Activated naive CD8-positive, alpha-beta T cell treated with anti-CD3 and anti-CD28 coated beads, Interleukin-2, amount 50 U/mL, for 16 hours (primary cell): ENCODE data around the gene MOGAT1.
A peak's percentile ranks its signal among the peaks of the same experiment; 100 is the strongest.
"Not testable (repeated sequence)": the region's sequence is repeated elsewhere in the genome, so short reads cannot be mapped to it uniquely, and the experiment has no call there.

Experiments
- DNase-seq: peaks from one replicate; pipeline ENCODE4 v3.0.0-alpha.2; 2020; ENCODE audit warnings: low read depth, low spot score

MOGAT1 gene

DNA sequence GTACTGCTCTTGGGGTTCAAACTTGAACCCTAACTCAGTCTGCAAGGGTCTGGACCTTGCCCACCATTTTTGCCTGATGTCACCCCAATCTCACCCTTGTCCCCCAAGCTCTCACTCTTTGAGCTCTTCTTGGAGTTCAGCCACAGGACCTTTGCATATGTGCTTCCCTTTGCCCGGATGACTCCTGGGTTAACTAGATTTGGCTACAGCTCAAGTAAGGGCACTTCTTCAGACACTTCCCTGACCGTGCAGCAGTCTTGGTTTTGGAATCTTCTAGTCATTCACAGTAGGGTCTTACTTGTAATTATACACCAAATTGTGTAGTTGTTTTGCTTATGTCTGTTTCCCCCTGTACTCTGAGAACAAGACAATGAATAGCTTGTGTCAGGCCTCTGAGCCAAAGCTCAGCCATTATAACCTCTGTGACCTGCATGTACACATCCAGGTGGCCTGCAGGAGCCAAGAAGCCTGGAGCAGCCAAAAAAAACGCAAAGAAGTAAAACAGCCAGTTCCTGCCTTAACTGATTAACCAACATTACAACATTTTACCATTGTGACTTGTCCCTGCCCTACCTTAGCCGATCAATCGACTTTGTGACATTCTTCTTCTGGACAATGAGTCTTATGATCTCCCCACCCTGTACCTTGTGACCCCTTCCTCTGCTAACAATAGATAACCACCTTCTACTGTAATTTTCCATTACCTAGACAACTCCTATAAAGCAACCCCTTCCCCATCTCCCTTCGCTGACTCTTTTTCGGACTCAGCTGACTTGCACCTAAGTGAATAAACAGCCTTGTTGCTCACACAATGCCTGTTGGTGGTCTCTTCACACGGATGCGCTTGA, 1.0 kb upstream of the MOGAT1 start:
- DNase-seq, result no peak

DNA sequence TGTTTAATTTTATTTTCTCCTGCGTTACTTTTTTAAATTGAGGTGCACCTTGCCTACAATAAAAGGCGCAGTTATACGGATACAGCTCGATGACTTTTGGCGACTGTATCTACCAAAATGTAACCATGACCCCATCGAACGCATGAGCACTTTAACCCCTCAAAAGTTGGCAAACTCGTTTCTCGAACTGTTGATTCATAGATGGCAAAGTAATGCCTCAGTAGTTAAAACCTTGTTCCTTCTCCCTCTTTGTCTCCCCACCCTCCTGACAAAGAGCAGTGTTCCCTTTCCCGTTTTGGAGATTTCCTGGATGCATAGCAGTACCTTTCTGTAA, 577 bp downstream of the MOGAT1 start:
- DNase-seq, result no peak

DNA sequence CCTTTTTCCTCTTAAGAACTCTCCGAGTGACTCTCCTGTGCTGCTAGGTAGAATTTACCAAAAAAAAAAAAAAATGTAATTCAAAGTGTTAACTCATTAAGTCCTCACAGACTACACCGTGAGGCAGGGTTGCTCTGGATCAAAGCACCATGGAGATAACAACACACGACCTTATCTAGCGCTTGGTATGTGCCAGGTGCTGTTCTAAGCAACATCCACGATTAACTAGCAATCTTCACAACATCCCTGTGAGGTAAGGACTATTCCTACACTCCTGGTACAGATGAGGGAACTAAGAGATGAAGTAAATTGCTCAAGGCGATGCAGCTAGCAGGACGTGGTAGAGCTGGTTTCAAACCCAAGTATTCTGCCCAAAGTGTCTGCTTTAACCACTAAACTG, 1.8 kb downstream of the MOGAT1 start:
- DNase-seq, result no peak

DNA sequence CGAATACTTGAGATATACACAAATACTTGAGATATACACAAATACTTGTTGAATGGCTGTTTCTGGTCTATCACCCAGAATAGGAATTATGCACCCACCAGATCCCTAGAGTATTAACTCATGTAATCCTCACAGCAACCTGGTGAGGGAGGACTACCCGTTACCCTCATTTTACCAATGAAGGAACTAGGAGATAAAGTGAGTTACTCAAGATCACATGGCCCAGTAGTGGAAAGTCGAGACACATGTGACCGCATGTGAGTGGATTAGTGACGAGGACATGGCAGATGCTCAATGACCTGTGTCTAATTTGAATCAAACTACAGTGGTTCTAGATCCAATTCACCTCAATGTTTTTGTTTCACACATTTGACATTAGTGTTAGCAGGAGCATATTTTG, 2.4 kb downstream of the MOGAT1 start:
- DNase-seq, result no peak

DNA sequence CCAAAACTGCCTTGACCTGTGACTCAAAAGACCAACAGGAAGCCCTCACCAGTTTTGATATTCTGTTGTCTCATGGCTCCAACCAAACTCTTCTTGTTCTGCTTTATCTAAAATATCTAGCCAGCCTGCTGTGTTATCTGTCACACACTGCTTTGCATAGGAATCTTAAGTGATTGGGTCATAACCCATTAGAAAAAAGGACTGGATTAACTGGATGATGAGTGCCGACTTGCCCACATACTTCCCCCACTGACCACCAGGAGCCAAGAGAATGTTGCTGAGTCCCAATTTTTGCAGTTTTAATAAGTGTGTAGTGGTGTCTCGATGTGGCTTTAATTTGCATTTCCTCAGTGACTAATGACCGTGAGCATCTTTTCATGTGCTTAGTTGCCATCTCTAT, 6.5 kb downstream of the MOGAT1 start:
- no peak for DNase-seq

DNA sequence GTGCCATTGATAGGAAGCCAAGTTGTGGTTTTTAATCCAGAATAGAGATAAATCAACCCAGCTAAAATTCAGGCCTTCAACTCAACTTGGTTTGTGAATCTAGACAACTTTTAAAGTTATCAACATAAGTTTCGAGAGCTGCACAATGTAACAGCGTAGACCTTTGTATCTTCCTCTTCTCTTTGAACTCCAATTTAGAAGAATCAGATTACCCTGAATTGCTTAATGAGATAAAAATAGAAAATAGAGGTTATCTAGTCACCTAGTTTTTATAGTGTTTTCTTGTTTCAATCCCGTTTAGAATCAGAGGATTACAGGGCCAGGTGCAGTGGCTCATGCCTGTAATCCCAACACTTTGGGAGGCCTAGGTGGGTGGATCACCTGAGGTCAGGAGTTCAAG, 12.3 kb downstream of the MOGAT1 start:
- no peak for DNase-seq

DNA sequence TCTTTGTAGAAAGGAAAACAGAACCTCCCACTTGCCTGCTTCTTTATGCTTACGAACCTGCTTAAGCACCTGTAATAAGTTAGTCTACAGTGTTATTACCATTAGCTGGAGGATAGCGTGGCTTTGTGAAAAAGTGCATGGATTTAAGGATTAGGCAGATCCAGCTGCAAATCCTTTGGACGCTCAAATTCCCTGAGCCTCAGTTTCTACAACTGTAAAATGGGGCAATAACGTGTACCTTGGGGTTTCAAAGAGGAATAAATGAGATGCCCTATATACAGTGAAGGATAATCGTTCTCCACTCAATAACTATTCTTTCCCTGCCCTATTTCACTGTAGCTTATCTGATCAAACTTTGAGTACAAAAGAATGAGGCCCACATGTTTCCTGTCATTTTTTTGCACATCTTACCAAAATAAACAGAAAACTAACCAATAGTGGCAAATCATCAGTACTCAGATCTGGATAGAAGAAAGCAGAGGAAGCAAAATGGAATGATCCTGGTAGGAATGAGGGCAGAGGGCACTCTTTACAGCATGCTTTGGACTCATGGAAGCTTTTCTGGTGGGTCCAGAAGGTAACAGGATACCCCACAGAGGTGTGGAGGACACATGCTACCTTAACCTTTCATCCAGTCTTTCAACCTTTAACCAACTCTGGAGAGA, 14.8 kb downstream of the MOGAT1 start:
- no peak for DNase-seq

DNA sequence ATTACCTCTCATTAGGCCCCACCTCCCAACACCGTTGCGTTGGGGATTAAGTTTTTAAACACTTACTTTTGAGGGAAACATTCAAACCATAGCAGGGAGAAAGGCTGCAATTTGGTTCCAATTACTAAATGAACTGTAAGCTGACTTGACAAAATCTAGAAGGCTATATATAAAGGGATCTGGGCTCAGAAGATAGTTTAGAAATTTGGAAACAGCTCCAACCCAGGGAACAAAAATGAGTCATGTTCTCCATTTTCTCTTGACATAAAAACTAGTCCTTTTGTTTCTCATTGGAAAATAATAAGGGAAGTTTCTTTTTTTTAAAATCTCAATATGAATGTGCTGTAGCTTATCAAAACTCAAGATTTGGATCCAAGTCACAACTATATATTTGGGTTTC, 17.5 kb downstream of the MOGAT1 start:
- DNase-seq, result no peak

DNA sequence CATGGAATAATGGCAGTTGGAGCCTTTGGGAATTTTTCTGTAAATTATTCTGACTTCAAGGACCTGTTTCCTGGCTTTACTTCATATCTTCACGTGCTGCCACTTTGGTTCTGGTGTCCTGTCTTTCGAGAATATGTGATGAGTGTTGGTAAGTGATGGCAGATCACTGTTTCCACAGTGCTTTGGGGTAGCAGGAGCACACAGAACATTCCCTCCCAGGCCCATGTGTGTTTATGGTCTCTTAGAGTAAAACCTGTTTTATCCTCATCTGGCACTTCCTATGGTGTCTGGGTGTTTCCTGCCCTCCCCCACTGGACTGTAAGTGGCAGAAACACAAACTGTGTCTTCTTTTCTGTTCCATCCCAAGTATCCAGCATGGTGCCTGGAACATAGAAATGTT, 17.9 kb downstream of the MOGAT1 start:
- DNase-seq, result no peak

DNA sequence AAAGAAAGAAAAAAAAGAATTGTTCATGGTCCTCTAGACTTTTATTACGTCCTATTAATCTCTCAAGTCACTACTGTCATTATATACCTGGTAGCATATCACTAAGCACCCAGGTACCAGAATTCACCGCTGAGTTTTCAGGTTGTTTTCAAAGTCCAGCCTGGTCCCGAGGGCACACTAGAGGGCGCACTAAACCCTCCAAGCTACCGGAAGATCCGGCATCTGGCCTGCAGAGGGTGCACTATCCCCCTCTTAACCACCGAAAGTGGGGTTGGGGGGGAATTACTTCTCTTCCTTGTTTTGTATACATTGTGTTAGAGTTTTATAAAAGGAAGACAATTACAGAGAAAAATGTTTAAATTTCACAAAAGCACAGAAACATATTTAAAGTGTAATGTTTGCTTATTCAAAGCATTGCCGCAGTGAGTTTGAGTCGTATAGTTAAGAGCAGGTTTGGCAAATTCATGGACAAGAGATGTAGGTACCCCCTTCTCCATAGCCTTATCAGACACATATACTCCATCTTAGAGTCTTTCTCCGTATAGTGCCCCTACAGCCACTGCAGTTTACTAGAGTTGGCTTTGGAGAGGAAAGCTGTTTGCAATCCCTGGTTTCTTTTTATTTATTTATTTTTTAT, 19.2 kb downstream of the MOGAT1 start:
- peak; percentile 59 for DNase-seq

DNA sequence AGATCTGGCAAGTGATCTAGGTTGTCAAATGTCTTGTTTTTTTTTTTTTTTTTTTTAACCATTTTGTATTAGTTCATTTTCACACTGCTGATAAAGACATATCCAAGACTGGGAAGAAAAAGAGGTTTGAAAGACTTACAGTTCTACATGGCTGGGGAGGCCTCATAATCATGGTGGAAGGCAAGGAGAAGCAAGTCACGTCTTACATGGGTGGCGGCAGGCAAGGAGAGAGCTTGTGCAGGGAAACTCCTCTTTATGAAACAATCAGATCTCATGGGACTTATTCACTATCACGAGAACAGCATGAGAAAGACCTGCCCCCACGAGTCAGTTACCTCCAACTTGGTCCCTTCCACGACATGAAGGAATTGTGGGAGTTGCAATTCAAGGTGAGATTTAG, 22.0 kb downstream of the MOGAT1 start:
- DNase-seq, result not testable (repeated sequence)

DNA sequence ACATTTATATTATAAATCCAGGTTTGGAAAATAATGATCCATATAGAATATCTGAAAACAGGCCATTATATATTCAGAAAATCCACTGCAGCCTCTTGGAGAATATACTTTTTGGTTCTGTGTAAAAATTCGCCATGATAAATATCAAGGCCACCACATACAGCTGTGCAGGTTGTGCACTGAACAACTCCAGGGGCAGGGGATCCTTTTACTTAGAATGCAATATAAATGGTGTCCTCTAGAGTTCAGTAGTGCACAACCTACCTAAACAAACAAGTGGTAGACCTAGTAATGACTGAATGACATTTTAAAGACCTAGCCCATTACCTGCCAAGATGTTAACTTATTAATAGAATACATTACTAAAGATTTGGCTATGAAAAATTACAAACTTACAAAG, 22.4 kb downstream of the MOGAT1 start:
- DNase-seq, result no peak

DNA sequence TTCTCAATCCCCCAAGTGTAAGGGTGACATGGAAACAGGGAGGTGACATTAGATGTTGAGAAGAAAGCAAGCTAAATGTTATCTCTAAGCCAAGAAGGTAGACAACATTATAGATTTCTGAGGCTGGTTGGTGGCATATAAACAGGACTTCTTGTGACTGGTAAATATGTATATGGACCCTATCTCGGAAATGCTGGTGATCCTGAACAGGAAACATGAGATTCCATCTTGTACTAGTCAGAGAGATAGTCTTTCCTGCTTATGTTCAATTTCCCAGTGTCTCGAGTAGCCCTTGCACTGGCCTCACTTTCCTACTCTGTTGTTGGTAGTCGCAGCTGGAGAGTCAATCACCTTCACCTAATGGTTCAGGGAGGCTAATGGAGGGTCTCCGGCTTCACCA, 26.8 kb downstream of the MOGAT1 start:
- DNase-seq, result no peak

DNA sequence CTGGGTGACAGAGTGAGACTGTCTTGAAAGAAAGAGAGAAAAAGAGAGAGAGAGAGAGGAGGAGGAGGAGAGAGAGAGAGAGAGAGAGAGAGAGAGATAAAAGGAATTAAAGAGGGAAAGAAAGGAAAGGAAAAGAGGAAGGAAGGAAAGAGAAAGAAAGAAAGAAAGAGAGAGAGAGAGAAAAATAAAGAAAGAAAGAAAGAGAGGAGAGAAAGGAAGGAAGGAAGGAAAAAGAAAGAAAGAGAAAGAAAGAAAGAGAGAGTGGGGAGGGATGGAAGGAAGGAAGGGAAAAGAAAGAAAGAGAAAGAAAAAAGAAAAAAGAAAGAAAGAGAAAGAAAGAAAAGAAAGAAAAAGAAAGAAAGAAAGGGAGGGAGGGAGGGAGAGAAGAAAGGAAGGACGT, 29.8 kb downstream of the MOGAT1 start:
- DNase-seq, result no peak

DNA sequence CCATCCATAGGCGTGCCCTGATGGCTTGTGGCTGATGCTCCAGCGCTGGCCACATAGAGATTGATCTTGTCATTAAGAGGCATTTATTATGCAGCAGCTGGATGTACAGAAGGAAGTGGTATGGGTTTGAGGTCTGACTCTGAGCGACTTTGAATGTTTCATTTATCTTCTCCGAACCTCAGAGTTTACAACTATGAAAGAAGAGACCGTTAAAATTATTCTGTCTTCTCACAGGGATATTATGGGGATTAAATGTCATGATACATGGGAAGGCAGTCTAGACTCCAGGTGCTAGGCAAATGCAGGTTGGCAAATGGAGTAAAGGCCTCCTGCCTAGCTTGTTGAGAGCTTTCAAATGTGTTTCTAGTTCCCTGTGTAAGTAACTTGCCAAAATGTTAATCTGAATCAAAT, 30.3 kb downstream of the MOGAT1 start:
- no peak for DNase-seq

DNA sequence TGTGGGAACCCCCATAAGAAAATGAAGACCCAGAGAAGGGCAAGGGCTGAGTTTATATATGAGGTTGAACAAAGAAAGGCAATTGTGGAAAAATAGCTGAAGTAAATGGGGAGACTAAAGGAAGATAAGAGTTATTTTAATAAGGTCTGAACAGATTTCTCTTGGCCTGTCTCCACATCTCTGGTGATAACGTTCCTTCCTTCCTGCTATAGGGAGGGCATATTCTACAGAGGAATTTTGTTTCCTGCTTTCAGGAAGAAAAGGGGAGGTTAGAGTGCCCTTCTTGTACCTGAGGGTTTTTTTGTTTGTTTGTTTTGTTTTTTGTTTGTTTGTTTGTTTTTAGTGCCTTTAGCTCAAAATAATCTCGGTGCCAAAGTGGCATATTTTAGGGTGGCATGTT, 31.6 kb downstream of the MOGAT1 start:
- DNase-seq, result no peak

DNA sequence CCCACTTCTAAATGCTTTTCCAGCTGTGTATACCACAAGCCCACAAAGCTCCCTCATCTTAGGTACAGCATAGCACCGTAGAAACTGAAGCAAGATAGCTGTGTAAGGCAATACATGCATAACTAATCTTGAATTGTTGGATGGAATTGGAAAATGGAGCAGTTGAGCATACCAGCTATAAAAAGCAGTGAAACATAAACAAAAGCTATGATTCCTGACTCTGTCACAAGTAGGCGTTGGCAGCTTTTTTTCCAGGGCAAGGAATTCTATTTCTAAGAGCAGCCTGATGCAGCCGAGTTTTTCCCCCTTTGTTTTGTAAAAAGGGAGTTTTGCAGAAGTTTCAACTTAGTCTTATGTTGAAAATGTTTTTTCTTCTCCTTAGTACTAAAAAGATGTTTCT, 32.4 kb downstream of the MOGAT1 start:
- no peak for DNase-seq

DNA sequence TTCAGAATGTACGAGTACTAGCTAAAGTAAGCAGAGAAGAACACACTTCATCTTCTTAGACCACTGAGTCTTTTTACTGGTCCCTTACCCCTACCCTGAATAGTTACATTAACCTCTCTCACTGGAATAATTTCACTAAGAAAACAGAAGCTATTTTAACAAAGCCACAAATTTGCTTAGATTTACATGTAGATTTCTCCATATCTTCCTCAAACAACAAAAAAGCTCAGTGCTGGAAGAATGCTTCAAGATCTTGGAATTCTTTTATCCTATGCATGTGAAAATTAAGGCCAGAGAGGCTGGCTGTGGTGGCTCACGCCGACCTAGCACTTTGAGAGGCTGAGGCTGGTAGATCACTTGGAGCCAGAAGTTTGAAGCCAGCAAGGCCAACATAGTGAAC, 35.2 kb downstream of the MOGAT1 start:
- no peak for DNase-seq

DNA sequence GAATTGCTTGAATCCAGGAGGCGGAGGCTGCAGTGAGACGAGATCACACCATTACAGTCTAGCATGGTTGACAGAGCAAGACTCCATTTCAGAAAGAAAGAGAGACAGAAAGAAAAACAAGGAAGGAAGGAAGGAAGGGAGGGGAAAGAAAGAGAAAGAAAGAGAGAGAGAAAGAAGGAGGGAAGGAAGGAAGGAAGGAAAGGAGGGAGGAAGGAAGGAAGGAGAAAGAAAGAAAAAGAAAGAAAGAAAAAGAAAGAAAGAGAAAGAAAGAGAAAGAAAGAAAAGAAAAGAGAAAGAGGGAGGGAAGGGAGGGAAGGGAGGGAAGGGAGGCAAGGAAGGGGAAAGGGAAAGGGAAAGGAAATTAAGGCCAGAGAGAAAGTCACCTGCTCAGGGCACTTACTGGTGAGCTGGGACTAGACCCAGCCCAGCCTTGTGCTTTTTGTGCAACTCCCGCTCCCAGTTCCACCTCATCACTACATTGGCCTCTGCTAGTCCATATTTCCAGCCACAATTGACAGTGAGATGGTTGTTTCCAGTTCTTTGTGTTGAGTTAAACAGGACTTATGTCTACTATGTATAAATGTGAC, 35.7 kb downstream of the MOGAT1 start:
- no peak for DNase-seq

DNA sequence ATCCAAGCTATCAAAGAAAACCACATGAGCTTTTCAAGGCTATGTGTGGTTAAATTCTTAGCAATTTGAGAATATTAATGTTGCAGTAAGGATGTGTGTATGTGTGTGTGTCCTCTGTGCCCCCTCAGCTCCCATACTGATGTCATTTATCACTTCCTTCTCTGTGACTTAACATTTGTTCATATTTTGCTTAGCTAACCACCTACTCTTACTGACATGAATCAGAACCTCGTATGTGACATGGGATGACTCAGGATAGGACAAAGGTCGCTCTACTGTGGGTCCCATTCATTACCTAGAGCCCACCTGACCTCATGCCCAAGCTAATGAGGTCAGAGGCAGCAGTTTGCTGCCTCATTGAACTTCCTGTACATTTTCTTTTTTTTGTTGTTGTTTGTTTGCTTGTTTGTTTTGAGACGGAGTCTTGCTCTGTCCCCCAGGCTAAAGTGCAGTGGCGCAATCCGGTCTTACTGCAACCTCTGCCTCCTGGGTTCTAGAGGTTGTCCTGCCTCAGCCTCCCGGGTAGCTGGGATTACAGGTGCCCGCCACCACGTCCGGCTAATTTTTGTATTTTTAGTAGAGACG, 36.3 kb downstream of the MOGAT1 start:
- DNase-seq, result no peak

DNA sequence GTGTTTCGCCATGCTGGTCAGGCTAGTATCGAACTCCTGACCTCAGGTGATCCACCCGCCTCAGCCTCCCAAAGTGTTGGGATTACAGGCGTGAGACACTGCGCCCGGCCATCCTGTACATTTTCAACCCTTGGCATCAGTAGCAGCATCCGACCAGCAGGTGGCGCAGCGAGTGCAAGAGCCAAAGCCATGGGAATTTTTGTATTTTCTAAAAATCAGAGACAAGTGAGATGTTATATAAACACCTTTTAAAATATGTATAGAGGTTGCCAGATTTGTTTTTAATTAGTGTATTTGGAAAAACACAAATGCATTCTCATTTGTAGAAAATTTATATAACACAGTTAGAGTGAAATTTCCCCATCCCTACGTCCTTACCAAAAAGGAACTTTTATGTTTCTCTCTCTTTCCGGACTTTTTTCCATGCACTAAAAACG, 36.8 kb downstream of the MOGAT1 start:
- DNase-seq, result peak; percentile 56

DNA sequence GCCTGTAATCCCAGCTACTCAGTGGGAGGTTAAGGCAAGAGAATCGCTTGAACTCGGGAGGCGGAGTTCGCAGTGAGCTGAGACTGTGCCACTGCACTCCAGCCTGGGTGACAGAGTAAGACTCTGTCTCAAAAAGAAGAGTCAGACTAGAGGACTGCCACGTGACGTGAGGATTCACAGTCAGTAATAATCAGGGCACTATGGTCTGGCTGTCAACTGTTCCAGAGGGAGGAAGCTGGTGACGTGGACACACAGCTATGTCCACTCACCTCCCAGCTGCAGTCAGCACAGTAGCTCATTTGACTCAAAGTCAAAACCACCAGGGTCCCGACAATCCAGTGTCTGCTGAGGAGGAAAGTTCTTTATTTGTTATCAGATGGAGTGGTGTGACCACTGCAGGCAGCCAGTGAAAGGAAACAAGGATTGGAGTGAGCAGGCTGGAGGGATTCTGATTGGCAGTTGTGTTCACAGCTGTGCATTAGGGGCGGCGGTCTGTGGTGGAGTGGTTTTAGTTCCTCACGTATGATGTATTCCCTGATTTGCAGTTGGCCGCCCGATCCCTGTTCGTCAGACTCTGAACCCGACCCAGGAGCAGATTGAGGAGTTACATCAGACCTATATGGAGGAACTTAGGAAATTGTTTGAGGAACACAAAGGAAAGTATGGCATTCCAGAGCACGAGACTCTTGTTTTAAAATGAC, 37.9 kb downstream of the MOGAT1 start:
- no peak for DNase-seq
